Measurements from ENCODE around the gene CCN5.

DNA sequence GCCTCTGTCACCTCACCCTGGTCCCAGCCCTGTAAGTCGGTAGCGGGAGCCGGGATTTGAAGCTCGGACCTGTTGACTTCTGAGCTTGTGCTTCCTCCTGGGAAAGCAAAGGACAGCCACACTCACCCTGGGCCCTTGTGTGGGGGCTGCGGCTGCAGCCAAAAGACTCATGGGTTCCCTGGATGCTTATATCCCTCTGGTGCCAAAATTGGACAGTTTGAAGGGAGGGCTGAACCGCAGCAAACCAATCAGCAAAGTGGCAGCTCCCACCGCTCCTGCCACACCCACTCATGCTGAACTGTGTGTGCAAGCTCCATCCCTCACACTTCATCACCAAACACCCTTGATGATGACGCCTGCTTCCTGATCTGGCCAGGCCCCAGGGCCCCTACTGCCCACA is 3.9 kb upstream of the CCN5 start:
- TF ChIP-seq, protein P1, sequence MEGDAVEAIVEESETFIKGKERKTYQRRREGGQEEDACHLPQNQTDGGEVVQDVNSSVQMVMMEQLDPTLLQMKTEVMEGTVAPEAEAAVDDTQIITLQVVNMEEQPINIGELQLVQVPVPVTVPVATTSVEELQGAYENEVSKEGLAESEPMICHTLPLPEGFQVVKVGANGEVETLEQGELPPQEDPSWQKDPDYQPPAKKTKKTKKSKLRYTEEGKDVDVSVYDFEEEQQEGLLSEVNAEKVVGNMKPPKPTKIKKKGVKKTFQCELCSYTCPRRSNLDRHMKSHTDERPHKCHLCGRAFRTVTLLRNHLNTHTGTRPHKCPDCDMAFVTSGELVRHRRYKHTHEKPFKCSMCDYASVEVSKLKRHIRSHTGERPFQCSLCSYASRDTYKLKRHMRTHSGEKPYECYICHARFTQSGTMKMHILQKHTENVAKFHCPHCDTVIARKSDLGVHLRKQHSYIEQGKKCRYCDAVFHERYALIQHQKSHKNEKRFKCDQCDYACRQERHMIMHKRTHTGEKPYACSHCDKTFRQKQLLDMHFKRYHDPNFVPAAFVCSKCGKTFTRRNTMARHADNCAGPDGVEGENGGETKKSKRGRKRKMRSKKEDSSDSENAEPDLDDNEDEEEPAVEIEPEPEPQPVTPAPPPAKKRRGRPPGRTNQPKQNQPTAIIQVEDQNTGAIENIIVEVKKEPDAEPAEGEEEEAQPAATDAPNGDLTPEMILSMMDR (IDR thresholded peaks at IDR 0.05; ENCODE audit: low read length) = no peak
- no peak for TF ChIP-seq EZH2 (IDR thresholded peaks at IDR 0.05; ENCODE audit: borderline replicate concordance, low read length)

Data from OCI-LY1 (cell line).